HUES6 (cell line): ENCODE measurements around the gene SCN11A.

Experiments used
- H3K27ac ChIP-seq: 2 replicates; pipeline ENCODE4 v1.7.0; 2013; ENCODE audit warnings: low read depth, mild to moderate bottlenecking, low read length, inconsistent platforms
- H3K27me3 ChIP-seq: 2 replicates; pipeline ENCODE4 v1.6.1; 2013; ENCODE audit warnings: low read length; ENCODE audit not compliant: control insufficient read depth, insufficient read depth
- H3K36me3 ChIP-seq: 2 replicates; pipeline ENCODE4 v1.6.1; 2013; ENCODE audit warnings: low read length; ENCODE audit not compliant: control insufficient read depth, insufficient read depth
- H3K4me1 ChIP-seq: 2 replicates; pipeline ENCODE4 v1.6.1; 2013; ENCODE audit warnings: low read length; ENCODE audit not compliant: control insufficient read depth, insufficient read depth
- H3K4me3 ChIP-seq: 2 replicates; pipeline ENCODE4 v1.5.1; 2013; ENCODE audit warnings: low read depth, low read length
- H3K9ac ChIP-seq: one replicate; pipeline ENCODE4 v1.6.1; 2013; ENCODE audit warnings: mild to moderate bottlenecking, low read length
- H3K9me3 ChIP-seq: 2 replicates; pipeline ENCODE4 v1.6.1; 2013; ENCODE audit warnings: low read depth, low read length; ENCODE audit not compliant: control insufficient read depth, insufficient read depth

SCN11A gene

DNA sequence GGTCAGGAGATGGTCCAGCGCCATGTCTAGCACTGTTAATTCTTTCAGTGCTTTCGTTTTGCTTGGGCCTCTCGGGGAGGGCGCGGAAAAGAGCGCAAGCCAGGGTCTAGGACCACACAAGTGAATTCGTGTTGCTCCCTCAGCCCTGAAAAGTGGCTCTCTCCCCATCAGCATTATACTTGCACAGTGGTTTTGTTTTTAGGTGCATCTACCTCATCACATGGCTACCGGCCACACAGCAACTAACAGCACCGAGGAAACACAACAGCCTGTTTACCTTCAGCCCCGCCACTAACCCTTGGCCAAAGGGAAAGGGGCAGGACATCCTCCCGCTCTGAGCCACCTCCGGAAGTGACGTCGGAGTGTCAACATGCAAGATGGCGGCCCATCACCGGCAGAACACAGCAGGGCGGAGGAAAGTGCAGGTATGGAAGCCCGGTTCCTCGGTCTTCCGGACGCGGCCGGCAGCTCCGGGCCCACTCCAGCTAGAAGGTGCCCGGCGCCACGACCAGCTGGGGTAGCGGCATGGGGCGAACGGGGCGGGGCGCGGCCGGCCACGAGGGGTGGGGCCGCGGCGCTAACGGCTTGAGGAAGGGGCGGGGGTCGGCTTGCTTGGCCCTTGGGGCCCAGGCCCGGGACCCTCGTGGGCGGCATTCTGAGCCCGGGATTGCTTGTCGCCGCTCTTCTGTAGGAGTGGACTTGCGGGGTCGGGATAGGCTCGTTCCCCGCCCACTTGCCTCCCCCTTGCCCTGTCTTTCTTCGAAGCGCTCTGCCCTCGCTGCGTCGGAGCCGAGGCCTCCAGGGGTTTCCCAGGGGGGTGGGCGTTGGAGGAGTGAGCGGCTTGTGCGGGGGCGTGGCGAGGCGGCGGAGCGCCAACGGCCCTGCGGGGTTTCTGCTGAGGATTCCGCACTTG lies at the start of gene SCN11A, which contains the start of gene WDR48:
TSS of gene SCN11A (minus strand) at position 296 of the 913 bp plus-strand sequence. CDS start 101,582 bp downstream, outside the sequence.
TSS of gene WDR48 (plus strand) at position 368 of the 913 bp plus-strand sequence. CDS start at position 378, 10 bp downstream.
- peak within 1 kb of the TSS; percentile 91 for H3K4me3 ChIP-seq
- H3K27ac ChIP-seq = peak within 1 kb of the TSS; percentile 87
- H3K4me1 ChIP-seq = 0 out of 2 replicates have a peak, but pooled peaks cover 5% of the 10 kb centered on the region
- no peaks in the 10 kb centered on the region for H3K9me3 ChIP-seq
- no peaks in the 10 kb centered on the region for H3K27me3 ChIP-seq
- H3K9ac ChIP-seq = peak within 1 kb of the TSS; percentile 91
- no peaks in the 10 kb centered on the region for H3K36me3 ChIP-seq

DNA sequence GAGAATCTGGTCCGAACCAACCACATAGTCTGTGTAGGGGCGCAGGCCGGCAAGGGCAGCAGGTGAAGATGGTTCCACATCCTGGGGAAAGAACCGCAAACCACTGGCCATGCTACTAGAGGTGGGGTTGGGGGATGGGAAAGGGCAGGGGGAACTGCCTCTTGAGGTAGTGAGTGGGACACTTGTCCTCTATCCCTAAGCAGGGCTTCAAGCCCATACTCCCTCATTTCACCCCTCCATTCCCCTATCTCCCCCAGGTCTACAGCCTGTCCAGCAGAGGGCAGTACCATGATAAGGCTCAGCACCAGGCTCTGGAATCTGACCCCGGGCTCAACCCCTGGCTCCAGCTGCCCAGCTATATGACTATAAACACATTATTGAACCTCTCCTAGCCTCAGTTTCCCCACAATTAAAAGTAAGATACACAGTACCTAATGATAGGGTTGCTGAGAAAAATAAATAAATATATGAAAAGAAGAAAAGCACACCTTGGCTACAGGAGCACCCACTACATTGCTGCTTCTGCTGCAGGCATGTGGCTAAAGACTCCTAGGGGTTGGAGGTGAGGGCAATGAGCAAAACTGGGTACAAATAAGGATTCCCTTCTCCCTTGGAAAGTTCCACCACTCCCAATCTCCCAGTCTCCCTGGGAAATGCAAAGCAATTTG lies 49.4 kb upstream of the SCN11A start:
- no peak overlapping the region for H3K4me3 ChIP-seq
- no peaks in the 10 kb centered on the region for H3K9me3 ChIP-seq
- H3K36me3 ChIP-seq = peaks cover 49% of the 10 kb centered on the region
- H3K27ac ChIP-seq = no peak overlapping the region
- H3K9ac ChIP-seq = no peak overlapping the region
- H3K27me3 ChIP-seq = no peaks in the 10 kb centered on the region
- H3K4me1 ChIP-seq = peaks cover 5% of the 10 kb centered on the region; the same call in 1 of the 2 replicates

DNA sequence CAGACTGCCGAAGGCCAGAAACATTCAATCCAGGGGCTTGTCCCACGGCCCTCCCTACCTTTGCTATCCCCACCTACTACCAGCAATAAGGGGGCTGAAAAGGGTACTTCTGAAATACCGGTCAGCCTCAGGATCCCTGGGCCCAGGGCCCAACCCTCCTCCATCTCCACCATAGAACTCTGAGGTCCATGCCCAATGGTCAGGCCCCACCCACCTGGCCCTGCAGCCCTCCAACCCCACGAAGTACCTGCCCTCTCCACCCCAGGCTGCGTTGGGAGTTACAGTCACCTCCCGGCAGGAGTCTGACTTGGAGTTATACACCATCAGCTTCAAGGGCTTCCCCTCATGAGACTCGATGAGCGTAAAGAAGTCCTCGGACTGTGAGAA lies 48.7 kb upstream of the SCN11A start:
- H3K4me1 ChIP-seq = no peaks in the 10 kb centered on the region
- no peaks in the 10 kb centered on the region for H3K27me3 ChIP-seq
- H3K4me3 ChIP-seq = no peak overlapping the region
- peaks cover 56% of the 10 kb centered on the region for H3K36me3 ChIP-seq
- H3K9me3 ChIP-seq = no peaks in the 10 kb centered on the region
- no peak overlapping the region for H3K9ac ChIP-seq
- no peak overlapping the region for H3K27ac ChIP-seq

DNA sequence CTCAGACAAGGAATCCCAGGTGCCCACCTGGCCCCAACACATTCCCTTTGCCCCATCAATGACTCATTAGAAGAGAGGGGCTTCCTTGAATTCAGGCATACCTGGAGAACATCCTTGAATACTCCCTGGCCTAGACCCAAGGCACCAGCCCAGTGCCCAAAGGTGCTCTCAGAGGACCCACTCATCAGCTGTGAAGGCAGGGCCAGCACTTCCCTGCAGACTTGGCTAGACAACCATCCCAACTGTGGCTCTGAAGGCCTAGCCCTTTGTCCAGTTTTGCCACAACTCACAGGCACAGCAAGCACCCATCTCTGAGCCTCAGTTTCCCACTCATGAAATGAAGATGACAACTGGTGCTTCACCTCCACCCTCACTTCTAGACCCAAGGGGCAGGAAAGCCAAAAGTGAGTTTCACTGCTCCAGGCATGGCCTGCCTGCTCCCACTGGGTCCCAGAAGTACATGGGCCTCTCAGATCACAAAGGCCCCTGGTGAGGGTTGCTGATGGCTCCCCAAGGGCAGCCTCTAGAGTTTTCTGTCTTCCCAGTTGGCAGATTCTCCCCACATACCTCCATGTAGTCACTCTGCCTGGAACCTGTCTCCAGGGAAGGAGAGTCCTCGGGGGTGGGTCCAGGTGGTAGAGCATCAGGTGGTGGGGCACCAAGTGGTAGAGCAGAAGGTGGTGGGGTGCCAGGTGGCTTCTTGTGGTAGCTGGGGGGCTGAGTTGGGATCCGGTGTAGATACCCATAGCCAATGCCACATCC lies 48.2 kb upstream of the SCN11A start:
- H3K4me3 ChIP-seq = no peak overlapping the region
- H3K9ac ChIP-seq = no peak overlapping the region
- H3K27ac ChIP-seq = no peak overlapping the region
- no peaks in the 10 kb centered on the region for H3K9me3 ChIP-seq
- peaks cover 61% of the 10 kb centered on the region for H3K36me3 ChIP-seq
- H3K27me3 ChIP-seq = no peaks in the 10 kb centered on the region
- no peaks in the 10 kb centered on the region for H3K4me1 ChIP-seq

- H3K9me3 ChIP-seq = no peaks in the 10 kb centered on the region
- no peak overlapping the region for H3K4me3 ChIP-seq
- H3K27me3 ChIP-seq = no peaks in the 10 kb centered on the region
- peaks cover 68% of the 10 kb centered on the region for H3K36me3 ChIP-seq
- no peak overlapping the region for H3K9ac ChIP-seq
- no peaks in the 10 kb centered on the region for H3K4me1 ChIP-seq
- no peak overlapping the region for H3K27ac ChIP-seq
Measured at GRCh38 chr3:39099242-39099641, 47.5 kb upstream of the SCN11A start.

DNA sequence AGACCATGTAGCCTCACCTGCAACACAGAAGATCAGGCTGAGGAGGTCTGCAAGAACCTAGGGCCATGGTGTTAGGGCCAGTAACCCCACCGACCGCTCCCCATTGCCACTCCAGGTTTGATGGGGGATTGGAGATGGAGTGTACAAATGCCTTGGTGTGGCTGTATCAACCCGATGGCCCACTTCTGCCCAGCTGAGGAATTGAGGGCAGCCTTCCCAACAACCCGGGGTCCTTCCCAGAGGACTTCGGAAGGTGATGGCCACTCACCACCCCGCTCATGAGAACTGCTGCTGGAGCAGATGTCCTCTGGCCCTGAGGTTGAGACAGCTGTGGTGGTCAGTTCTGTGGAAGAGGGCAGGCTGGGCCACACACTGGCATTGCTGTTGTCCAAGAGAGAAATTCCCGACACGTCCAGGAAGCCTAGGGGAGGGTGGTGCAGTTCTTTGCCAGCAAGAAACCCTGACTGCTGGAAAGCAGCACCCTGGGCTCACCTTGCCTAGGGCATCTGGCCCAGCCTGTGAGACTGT lies 46.8 kb upstream of the SCN11A start:
- Histone ChIP-seq H3K4me1 (no peaks in the 10 kb centered on the region), H3K27ac (no peak overlapping the region), H3K9me3 (no peaks in the 10 kb centered on the region), H3K27me3 (no peaks in the 10 kb centered on the region), H3K9ac (no peak overlapping the region), H3K4me3 (no peak overlapping the region), H3K36me3 (peaks cover 75% of the 10 kb centered on the region)

DNA sequence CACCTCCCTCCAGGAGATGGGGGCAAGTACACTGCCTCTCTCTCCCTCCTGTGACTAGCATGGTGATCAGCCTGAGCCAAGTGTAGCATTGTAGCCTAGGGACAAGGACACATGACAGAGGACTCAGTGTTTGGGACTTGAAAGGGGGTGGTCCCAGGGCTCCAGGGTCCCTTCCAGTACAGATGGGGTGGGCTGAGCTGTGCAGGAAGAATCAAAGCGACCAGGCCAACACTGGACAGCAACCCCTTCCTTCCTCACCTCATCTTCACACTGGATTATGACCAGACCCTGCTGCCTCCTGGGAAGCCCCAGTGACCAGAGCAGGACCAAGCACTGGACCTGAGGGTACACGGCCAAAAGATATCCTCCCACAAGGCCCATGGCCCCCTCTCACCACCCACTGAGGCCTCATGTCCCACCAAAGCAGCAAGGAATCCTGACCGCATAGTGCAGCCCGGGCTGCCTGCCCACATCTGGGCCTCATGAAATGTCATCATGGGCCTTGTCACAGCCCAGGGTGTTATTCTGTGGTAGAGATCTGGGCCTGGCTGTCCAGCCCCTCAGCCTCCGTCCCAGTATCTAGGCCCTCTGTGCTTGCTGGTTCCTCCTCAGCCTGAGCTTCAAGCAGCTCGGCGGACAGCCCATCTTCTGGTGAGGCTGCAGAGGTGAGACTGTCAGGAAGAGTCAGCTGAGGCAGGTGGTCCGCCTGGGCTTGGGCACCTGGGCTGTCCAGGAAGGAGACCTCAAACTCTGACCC lies 46.1 kb upstream of the SCN11A start:
- Histone ChIP-seq H3K4me3 (no peak overlapping the region), H3K36me3 (peaks cover 81% of the 10 kb centered on the region), H3K27ac (no peak overlapping the region), H3K9me3 (no peaks in the 10 kb centered on the region), H3K27me3 (no peaks in the 10 kb centered on the region), H3K4me1 (no peaks in the 10 kb centered on the region), H3K9ac (no peak overlapping the region)

- Histone ChIP-seq H3K9ac (no peak overlapping the region), H3K27me3 (no peaks in the 10 kb centered on the region), H3K27ac (no peak overlapping the region), H3K4me1 (no peaks in the 10 kb centered on the region), H3K36me3 (peaks cover 90% of the 10 kb centered on the region), H3K4me3 (no peak overlapping the region), H3K9me3 (no peaks in the 10 kb centered on the region)
Measured at GRCh38 chr3:39096775-39097174, 45.0 kb upstream of the SCN11A start.

DNA sequence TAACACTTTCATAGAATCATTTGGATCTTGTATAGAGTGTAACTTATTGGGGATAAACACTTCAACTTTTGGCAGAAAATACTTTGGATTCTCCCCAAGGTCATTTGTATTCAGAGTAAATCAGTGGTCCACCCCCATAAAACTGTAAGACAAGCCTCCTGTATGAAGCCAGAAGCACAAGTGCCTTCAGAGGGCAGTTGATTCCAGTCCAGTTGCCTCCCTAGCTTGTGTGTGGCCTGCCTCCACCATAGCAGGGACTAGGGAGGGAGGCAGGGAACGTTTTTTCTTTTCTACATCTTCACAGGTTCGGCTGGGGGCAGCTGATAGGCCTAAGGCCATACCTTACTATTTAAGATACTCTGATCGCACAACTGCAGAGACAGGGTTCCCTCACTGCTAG lies 44.0 kb upstream of the SCN11A start:
- Histone ChIP-seq H3K36me3 (peaks cover 93% of the 10 kb centered on the region), H3K9me3 (no peaks in the 10 kb centered on the region)

More for the DNA sequence above, 44.0 kb upstream of the SCN11A start:
- Histone ChIP-seq H3K9ac (no peak overlapping the region), H3K4me1 (no peaks in the 10 kb centered on the region), H3K4me3 (no peak overlapping the region), H3K27me3 (no peaks in the 10 kb centered on the region), H3K27ac (no peak overlapping the region)
